GM18909 (cell line): Measurements from ENCODE around the gene TOMM40L.
"Not testable (repeated sequence)": the region's sequence is repeated elsewhere in the genome, so short reads cannot be mapped to it uniquely, and the experiment has no call there.

Source experiments
- ATAC-seq: cut with Tn5 transposase; IDR thresholded peaks from one replicate; pipeline ENCODE4 v1.9.1; 2021; ENCODE audit warnings: mild to moderate bottlenecking; ENCODE audit not compliant: unreplicated experiment, poor library complexity

The TOMM40L gene

DNA sequence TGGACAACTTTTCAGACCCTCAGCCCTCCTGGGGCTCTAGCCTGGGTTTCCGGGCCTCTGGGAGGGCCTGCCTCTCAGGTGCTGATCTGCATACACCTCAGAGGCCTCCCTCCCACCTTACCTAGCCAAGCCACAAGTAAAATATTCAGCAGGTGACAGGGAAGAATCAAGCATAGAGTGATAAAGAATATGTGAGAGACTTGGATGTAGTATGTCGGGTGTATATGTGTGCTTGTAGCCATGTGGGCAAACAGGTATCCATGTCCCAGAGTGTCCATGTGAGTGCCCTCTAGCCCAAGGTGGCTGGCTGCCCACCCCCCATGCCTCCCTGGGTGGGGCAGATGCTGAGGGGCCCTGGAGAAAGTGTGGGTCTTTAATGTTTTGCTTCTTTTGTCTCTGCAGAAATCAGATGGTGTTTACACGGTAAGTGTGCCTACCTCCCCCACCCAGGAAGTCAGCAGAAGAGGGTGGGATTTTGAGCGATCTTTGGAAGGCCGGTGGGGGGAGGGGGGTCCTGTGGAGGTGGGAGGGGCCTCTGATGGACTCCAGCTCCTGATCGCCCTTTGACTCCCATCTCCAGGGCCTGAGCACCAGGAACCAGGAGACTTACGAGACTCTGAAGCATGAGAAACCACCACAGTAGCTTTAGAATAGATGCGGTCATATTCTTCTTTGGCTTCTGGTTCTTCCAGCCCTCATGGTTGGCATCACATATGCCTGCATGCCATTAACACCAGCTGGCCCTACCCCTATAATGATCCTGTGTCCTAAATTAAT lies 7.4 kb upstream of the TOMM40L start:
- ATAC-seq: no peak

DNA sequence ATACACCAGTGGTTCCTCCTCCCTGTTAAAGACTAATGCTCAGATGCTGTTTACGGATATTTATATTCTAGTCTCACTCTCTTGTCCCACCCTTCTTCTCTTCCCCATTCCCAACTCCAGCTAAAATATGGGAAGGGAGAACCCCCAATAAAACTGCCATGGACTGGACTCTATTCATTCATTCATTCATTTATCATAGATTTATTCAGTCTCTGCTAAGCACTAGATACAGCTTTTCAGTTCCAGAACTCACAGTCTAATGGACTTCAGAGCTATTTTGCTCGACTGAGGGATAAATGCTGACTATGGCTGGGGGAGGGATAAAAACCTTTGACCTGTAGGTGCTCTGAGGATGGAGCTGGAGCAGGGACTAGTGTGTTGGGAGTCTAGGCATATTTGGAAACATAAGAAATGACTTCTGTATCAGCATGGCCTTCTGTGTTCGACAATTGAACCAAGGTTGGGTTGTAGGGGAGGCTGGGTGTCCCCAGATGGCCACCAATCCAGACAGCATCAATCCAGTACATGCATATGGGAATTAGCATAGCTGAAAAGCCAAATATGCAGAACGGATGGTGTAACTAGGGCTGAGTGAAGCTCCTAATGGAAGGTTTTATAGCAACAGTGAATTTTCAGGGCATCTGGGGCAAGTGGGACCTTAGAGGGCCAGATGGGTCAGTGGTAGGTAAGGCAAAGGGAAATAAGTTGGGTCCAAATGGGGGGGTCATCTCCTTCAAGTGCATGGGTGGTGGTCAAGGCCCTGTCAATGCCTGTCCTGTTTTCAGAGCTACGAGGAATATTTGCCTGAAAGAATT lies 6.6 kb upstream of the TOMM40L start:
- ATAC-seq: no peak

DNA sequence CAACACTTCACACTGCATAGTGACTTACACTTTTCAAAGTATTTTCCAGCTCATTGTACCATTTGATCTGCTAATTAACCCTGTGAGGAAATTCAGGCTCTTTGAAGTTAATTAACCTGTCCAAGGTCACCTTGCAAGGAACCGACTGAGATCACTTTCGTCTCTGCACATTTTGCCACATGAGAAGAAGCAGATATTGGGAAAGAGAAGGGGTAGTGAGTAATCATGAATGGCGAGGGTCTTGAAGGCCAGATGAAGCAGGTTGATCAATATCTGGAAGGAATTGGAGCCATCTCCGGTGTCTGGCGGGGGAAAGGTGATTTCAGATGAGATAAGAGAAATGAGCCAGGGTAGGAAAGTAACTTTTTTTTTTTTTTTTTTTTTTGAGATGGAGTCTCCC lies 5.9 kb upstream of the TOMM40L start:
- ATAC-seq: no peak

- no peak for ATAC-seq
Measured at GRCh38 chr1:161222175-161223019, 3.5 kb upstream of the TOMM40L start.

GRCh38 chr1:161223805-161224694 lies 1.8 kb upstream of the TOMM40L start:
- ATAC-seq: no peak

DNA sequence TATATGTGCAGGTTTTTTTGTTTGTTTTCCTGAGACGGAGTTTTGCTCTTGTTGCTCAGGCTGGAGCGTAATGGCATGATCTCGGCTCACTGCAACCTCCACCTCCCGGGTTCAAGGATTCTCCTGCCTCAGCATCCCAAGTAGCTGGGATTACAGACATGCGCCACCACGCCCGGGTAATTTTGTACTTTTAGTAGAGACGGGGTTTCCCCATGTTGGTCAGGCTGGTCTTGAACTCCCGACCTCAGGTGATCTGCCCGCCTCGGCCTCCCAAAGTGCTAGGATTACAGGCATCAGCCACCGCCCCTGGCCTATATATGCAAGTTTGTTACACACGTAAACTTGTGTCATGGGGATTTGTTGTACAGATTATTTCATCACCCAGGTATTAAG lies 1.2 kb upstream of the TOMM40L start:
- ATAC-seq: not testable (repeated sequence)

DNA sequence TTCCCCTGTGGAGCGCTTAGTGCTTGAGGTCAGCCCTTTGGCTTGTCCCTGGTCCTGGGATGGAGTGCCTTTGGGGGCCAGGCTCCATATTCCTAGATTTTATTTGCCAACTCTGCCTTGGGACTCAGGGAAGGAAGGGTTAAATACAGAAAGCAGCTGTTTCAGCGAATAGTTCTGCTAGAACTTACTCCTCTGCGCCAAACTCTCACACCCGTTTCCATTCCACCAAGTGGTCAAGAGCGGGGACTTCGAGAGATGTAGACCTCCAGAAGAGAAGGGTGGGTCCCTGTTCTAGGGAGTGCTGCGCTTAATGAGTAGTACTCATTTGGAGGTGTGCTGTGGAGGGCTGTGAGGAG lies 704 bp upstream of the TOMM40L start:
- no peak for ATAC-seq

DNA sequence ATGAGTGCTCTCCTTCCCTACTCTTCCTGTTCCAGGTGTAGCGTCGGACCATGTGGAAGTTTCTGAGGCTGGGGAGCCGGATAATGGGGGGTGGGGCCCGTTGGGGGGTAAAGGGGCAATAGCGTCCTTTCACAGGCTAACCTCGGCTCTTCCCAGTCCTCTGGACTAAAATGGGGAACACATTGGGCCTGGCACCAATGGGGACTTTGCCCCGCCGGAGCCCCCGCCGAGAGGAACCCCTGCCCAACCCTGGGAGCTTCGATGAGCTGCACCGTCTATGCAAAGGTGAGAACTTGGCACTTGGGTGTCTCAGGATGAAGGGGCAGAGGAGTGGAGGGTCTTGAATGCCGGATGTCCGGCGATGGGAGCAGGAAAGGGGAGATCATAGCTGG lies 456 bp downstream of the TOMM40L start:
- no peak for ATAC-seq

GRCh38 chr1:161226759-161227158 lies 899 bp downstream of the TOMM40L start:
- ATAC-seq: no peak

- peak; percentile 43 for ATAC-seq
Measured at GRCh38 chr1:161227196-161227871, 1.5 kb downstream of the TOMM40L start.

- no peak for ATAC-seq
Measured at GRCh38 chr1:161228032-161228431, 2.2 kb downstream of the TOMM40L start.

GRCh38 chr1:161229896-161230295 lies 4.0 kb downstream of the TOMM40L start:
- ATAC-seq: no peak

DNA sequence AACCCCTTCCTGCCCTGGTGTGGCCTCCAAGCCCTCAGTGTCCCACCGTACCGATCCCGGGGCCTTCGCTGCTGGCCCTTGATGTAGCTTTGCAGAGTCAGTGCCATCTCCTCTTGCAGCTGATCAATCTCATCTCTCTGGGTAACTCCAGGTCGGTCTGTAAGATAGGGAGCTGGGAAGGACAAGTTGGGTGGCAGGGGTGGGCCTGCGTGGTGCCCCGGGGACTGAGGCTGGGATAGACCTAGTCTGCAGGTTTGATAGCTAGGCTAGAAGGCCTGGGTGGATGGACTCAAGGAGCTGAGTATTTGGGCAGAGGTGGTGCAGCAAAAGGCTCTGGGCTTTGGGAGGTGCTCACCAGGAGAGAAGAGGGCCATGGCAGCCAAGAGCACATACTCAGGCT lies 4.9 kb downstream of the TOMM40L start:
- no peak for ATAC-seq

- ATAC-seq: no peak
Measured at GRCh38 chr1:161233102-161233501, 7.2 kb downstream of the TOMM40L start.

- no peak for ATAC-seq
Measured at GRCh38 chr1:161235957-161236775, 10.3 kb downstream of the TOMM40L start.

DNA sequence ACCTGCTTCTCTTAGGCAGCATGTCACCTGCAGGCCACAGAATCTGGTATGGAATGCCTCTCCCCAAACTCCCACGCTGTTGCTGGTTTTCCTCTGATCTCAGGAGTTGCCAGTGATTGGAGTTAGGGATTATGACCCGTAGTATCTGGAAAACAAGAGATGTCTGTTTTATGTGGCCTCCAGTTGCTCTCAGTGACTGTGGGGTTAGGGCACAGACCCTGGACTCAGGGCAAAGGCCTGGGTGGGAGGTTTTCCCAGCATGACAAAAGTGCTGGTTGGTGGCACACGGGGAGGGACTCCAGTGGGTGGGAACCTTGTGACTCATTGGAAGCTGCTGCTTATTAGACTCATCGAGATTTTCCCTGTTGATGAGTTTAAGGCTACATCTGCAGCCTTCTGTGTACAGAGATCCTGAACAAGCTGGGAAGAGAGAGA lies 12.2 kb downstream of the TOMM40L start, which contains the start of gene NR1I3:
NR1I3 (minus strand) TSS at position 165 of the 435 bp plus-strand sequence. CDS start 1,638 bp downstream, outside the sequence.
- no peak for ATAC-seq

GRCh38 chr1:161241682-161242081 lies 15.8 kb downstream of the TOMM40L start:
- no peak for ATAC-seq

DNA sequence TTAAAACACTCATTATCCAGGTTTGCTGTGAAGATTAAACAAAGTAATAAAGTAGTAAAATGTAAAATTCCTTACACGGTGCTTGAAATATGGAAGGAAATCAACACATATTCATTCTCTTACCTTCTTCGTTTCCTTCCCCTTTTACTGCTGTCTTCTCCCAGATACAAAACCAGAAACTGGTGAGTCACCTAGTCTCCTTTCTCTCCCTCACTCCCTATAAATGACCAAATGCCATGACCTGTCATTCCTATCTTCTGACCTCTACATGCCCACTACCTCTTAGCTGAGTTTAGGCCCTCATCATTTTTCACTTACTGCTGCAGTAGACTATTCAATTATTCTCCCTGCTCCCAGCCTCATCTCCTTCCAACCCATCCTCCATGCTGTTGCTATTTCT lies 16.5 kb downstream of the TOMM40L start:
- ATAC-seq: no peak
